Measurements from ENCODE around the gene TECTB. TPM values are rescaled to one million over a fixed set of nuclear protein-coding genes. Genes with fewer than 3 reads are reported as not detected.

TECTB gene
- total RNA-seq, 1 experiment from 2014 or later, result not detected

DNA sequence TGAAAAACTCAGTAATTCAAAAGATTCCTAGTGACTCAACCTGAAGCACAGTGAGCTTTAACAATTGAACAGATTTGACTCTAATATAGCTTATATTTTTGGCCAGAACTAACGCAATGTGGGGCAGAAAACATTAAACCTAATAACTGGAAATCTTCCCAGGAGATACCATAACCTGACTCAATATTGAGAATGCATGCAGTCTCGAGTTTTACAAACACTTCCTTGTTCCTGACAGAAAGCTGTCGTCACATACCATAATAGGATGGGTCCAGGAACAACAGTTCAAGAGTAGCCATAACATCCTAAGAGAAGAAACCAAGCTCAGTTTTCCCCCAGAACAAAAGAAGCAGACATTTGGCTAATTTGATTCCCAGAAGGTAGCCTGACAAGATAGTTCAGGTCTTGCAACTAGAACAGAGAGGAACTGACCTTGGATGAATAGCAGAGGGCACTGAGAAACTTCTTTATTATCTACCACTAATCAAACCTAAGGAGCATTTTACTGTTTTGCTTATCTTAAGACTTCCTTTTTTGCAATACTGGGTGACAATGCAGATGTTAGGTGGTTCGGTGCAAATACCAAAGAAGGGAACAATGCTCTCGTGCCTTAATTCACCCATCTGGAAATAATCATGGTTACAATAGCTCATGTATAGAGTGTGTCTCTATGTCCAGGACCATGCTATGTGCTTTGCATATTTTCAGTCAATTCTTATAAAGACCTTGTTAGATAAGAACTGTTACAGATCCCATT is 52.1 kb downstream of the TECTB start:
- in situ Hi-C loops (cut with HindIII; ENCODE audit: low pct_unique_long_range_greater_than_20kb, low sequenced_read_pairs), result no loop called here
- Histone ChIP-seq H3K9me3 (ENCODE audit: control insufficient read depth, insufficient read depth, low read depth, low read length) (no peaks in the 10 kb centered on the region), H3K4me1 (ENCODE audit: control insufficient read depth, insufficient read depth, low read length) (no peaks in the 10 kb centered on the region), H3K27me3 (ENCODE audit: control insufficient read depth, insufficient read depth, low read length) (peaks cover 12% of the 10 kb centered on the region), H3K27ac (ENCODE audit: low read length) (no peak overlapping the region), H3K36me3 (ENCODE audit: control insufficient read depth, insufficient read depth, low read length) (no peaks in the 10 kb centered on the region; the same call in 1 of the 2 replicates), H3K4me3 (ENCODE audit: low read depth in 2 of 2, low read length in 2 of 2) (no peak overlapping the region)
- CTCF ChIA-PET, result no interaction called here
- intact Hi-C loops (cut with micrococcal nuclease; ENCODE audit: unreplicated experiment), result no loop called here
- ATAC-seq (no peak), DNase-seq (ENCODE audit: low read depth, low spot score) (no peak)
- POLR2A ChIA-PET, result no interaction called here
- no peak for TF ChIP-seq POLR2AphosphoS5 (IDR thresholded peaks at IDR 0.05; ENCODE audit: low read depth, low read length)
- no peak for TF ChIP-seq SIN3A (IDR thresholded peaks at IDR 0.05; ENCODE audit: borderline replicate concordance, insufficient read depth, low read depth, low read length)
- TF ChIP-seq, protein P1, sequence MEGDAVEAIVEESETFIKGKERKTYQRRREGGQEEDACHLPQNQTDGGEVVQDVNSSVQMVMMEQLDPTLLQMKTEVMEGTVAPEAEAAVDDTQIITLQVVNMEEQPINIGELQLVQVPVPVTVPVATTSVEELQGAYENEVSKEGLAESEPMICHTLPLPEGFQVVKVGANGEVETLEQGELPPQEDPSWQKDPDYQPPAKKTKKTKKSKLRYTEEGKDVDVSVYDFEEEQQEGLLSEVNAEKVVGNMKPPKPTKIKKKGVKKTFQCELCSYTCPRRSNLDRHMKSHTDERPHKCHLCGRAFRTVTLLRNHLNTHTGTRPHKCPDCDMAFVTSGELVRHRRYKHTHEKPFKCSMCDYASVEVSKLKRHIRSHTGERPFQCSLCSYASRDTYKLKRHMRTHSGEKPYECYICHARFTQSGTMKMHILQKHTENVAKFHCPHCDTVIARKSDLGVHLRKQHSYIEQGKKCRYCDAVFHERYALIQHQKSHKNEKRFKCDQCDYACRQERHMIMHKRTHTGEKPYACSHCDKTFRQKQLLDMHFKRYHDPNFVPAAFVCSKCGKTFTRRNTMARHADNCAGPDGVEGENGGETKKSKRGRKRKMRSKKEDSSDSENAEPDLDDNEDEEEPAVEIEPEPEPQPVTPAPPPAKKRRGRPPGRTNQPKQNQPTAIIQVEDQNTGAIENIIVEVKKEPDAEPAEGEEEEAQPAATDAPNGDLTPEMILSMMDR (IDR thresholded peaks at IDR 0.05), result no peak
- TF ChIP-seq, protein P2, sequence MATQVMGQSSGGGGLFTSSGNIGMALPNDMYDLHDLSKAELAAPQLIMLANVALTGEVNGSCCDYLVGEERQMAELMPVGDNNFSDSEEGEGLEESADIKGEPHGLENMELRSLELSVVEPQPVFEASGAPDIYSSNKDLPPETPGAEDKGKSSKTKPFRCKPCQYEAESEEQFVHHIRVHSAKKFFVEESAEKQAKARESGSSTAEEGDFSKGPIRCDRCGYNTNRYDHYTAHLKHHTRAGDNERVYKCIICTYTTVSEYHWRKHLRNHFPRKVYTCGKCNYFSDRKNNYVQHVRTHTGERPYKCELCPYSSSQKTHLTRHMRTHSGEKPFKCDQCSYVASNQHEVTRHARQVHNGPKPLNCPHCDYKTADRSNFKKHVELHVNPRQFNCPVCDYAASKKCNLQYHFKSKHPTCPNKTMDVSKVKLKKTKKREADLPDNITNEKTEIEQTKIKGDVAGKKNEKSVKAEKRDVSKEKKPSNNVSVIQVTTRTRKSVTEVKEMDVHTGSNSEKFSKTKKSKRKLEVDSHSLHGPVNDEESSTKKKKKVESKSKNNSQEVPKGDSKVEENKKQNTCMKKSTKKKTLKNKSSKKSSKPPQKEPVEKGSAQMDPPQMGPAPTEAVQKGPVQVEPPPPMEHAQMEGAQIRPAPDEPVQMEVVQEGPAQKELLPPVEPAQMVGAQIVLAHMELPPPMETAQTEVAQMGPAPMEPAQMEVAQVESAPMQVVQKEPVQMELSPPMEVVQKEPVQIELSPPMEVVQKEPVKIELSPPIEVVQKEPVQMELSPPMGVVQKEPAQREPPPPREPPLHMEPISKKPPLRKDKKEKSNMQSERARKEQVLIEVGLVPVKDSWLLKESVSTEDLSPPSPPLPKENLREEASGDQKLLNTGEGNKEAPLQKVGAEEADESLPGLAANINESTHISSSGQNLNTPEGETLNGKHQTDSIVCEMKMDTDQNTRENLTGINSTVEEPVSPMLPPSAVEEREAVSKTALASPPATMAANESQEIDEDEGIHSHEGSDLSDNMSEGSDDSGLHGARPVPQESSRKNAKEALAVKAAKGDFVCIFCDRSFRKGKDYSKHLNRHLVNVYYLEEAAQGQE (IDR thresholded peaks at IDR 0.05; ENCODE audit: insufficient read depth in 1 of 2, low read depth in 2 of 2, low read length in 1 of 2), result no peak
- TF ChIP-seq TCF7L2 (IDR thresholded peaks at IDR 0.05; ENCODE audit: low read depth, low read length), result no peak
- no TSS peak for BruUV-seq (replicated peaks)

DNA sequence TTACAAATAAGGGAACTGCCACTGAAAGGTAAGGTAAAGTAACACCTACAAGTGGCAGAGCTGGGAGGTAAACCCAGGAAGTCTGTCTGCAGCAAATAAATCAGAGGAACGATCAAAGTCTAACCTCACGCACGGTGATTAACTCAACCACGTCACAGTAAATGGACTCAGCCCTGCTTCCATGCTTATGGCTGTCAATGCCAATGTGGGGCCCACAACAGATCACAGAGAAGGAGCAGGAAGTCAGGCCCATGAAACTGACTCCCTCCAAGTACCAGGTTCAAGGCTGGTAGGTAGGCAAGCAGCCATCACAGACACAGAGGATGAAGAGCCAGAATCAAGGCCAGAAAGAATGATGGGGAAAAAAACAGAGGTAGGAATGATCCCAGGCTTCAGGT is 52.7 kb downstream of the TECTB start:
- CTCF ChIA-PET, result no interaction called here
- intact Hi-C loops (cut with micrococcal nuclease; ENCODE audit: unreplicated experiment), result no loop called here
- ATAC-seq, result no peak
- TF ChIP-seq TCF7L2 (IDR thresholded peaks at IDR 0.05; ENCODE audit: low read depth, low read length) (no peak), SIN3A (IDR thresholded peaks at IDR 0.05; ENCODE audit: borderline replicate concordance, insufficient read depth, low read depth, low read length) (no peak), POLR2AphosphoS5 (IDR thresholded peaks at IDR 0.05; ENCODE audit: low read depth, low read length) (no peak)
- TF ChIP-seq, protein P2 (IDR thresholded peaks at IDR 0.05; ENCODE audit: insufficient read depth in 1 of 2, low read depth in 2 of 2, low read length in 1 of 2), result no peak
- TF ChIP-seq, protein P1 (IDR thresholded peaks at IDR 0.05), result no peak
- DNase-seq (ENCODE audit: low read depth, low spot score), result no peak
- H3K4me3 ChIP-seq (ENCODE audit: low read depth in 2 of 2, low read length in 2 of 2), result no peak overlapping the region
- in situ Hi-C loops (cut with HindIII; ENCODE audit: low pct_unique_long_range_greater_than_20kb, low sequenced_read_pairs), result no loop called here
- no TSS peak for BruUV-seq (replicated peaks)
- peaks cover 12% of the 10 kb centered on the region for H3K27me3 ChIP-seq (ENCODE audit: control insufficient read depth, insufficient read depth, low read length)
- no peak overlapping the region for H3K27ac ChIP-seq (ENCODE audit: low read length)
- H3K4me1 ChIP-seq (ENCODE audit: control insufficient read depth, insufficient read depth, low read length), result no peaks in the 10 kb centered on the region
- no peaks in the 10 kb centered on the region; the same call in 1 of the 2 replicates for H3K36me3 ChIP-seq (ENCODE audit: control insufficient read depth, insufficient read depth, low read length)
- POLR2A ChIA-PET, result no interaction called here
- H3K9me3 ChIP-seq (ENCODE audit: control insufficient read depth, insufficient read depth, low read depth, low read length), result no peaks in the 10 kb centered on the region

Measured in Panc1 (cell line).